ENCODE measurements around the gene OSTM1.

DNA sequence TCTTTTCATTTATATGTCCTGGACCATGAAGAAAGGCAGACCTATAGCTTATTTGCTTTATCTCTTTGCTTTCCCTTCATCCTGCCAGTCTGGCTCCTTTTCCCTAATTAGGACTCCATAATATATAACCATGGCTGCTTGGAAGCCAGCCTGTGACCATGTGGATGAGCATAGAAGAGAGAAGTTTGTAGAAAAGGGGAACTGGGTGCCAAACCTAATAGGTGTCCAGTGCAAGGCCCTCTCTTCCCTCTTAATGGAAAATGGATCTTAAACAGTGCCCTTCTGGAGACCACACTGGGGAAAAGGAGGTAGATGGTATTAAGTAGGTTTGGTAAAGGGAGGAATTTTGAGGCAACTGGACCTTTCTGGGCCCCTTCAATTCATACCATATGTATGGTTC is 16.7 kb upstream of the OSTM1 start:
- TF ChIP-seq, protein P1, sequence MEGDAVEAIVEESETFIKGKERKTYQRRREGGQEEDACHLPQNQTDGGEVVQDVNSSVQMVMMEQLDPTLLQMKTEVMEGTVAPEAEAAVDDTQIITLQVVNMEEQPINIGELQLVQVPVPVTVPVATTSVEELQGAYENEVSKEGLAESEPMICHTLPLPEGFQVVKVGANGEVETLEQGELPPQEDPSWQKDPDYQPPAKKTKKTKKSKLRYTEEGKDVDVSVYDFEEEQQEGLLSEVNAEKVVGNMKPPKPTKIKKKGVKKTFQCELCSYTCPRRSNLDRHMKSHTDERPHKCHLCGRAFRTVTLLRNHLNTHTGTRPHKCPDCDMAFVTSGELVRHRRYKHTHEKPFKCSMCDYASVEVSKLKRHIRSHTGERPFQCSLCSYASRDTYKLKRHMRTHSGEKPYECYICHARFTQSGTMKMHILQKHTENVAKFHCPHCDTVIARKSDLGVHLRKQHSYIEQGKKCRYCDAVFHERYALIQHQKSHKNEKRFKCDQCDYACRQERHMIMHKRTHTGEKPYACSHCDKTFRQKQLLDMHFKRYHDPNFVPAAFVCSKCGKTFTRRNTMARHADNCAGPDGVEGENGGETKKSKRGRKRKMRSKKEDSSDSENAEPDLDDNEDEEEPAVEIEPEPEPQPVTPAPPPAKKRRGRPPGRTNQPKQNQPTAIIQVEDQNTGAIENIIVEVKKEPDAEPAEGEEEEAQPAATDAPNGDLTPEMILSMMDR (IDR thresholded peaks at IDR 0.05): no peak
- TF ChIP-seq POLR2AphosphoS5 (IDR thresholded peaks at IDR 0.05) (no peak), EP300 (IDR thresholded peaks at IDR 0.05) (no peak)
